ENCODE data around the gene PTPRG. TPM values are rescaled to one million over a fixed set of nuclear protein-coding genes. Genes with fewer than 3 reads are reported as not detected.

PTPRG gene
- total RNA-seq, 1 experiment from 2014 or later: 69.3 TPM

DNA sequence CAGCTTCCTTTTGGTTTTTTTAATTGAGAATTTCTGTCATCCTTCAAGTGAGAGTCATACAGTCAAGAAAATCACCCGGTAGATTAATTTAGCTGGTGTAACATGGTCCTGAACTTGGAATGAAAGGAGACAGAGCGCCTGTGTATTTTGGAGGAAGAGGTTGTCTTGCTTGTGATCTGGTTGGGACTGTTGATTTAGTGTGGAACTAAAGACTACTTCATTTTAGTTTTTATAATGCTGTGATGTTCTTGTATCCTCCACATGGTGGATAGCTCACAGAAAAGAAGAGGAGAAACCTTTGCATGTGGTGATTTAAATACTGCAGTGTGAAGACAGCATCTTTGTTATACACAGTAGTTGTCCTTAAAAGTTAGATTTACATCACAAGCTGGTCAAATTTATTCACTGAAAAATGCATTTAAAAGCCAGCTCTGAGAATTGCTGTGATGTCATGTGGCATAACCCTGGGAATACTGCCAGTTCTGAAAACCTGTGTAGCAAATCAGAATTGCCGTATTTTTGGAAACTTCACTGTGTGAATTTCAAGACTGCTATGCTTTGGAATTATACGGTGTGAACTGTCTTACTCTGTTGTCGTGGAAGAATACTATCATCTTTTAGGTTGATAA, 268.5 kb downstream of the PTPRG start:
- Mint-ChIP-seq H3K27ac (peak overlapping the region; percentile 10 to 69 (median 26); a peak in 5 of 7 replicates), H3K27me3 (ENCODE audit: low read depth) (no peaks in the 10 kb centered on the region), H3K4me1 (peaks cover 35 to 41% of the 10 kb centered on the region in 2 experiments), H3K4me3 (peak overlapping the region in 1 of 2 experiments; percentile 13; a peak in 1 of 5 replicates), H3K9me3 (no peaks in the 10 kb centered on the region), H3K36me3 (ENCODE audit: insufficient read depth in 1 of 3, low read depth in 3 of 3) (peaks cover 0 to 2% (median 0%) of the 10 kb centered on the region in 3 experiments; a peak in 1 of 7 replicates)
- H4K5ac ChIP-seq (ENCODE audit: insufficient read length, low read depth, low read length): no peak overlapping the region
- H3K56ac ChIP-seq (ENCODE audit: insufficient read length, low read depth, low read length): no peak overlapping the region
- H3K4me1 ChIP-seq (ENCODE audit: insufficient read depth, low read length): peaks cover 16% of the 10 kb centered on the region; the same call in 1 of the 2 replicates
- no peak overlapping the region for H3K4ac ChIP-seq (ENCODE audit: low read depth, low read length)
- H3K23me2 ChIP-seq (ENCODE audit: insufficient read length, low read depth, low read length, poor library complexity, severe bottlenecking): no peaks in the 10 kb centered on the region
- no peak overlapping the region for H2BK15ac ChIP-seq (ENCODE audit: low read depth, low read length)
- H4K91ac ChIP-seq (ENCODE audit: insufficient read length, low read depth, low read length): no peak overlapping the region
- no peak overlapping the region for H3K14ac ChIP-seq (ENCODE audit: insufficient read depth, low read length)
- H3K9me3 ChIP-seq (ENCODE audit: control insufficient read depth, low read depth, low read length): no peaks in the 10 kb centered on the region
- no peak overlapping the region for H2AFZ ChIP-seq (ENCODE audit: low read length)
- H2BK12ac ChIP-seq (ENCODE audit: insufficient read length, low read depth, low read length): no peak overlapping the region
- no peak for DNase-seq
- peaks cover 35% of the 10 kb centered on the region; the same call in 1 of the 2 replicates for H3K79me2 ChIP-seq (ENCODE audit: insufficient read depth, low read length)
- H3K9ac ChIP-seq (ENCODE audit: extremely low read depth, insufficient read length, low read length): no peak overlapping the region
- TF ChIP-seq, protein P1, sequence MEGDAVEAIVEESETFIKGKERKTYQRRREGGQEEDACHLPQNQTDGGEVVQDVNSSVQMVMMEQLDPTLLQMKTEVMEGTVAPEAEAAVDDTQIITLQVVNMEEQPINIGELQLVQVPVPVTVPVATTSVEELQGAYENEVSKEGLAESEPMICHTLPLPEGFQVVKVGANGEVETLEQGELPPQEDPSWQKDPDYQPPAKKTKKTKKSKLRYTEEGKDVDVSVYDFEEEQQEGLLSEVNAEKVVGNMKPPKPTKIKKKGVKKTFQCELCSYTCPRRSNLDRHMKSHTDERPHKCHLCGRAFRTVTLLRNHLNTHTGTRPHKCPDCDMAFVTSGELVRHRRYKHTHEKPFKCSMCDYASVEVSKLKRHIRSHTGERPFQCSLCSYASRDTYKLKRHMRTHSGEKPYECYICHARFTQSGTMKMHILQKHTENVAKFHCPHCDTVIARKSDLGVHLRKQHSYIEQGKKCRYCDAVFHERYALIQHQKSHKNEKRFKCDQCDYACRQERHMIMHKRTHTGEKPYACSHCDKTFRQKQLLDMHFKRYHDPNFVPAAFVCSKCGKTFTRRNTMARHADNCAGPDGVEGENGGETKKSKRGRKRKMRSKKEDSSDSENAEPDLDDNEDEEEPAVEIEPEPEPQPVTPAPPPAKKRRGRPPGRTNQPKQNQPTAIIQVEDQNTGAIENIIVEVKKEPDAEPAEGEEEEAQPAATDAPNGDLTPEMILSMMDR (conservative IDR thresholded peaks at IDR 0.05): no peak
- no peaks in the 10 kb centered on the region for H4K20me1 ChIP-seq (ENCODE audit: control insufficient read depth, insufficient read depth, insufficient read length)
- WGBS (ENCODE audit: extremely low coverage, insufficient read length, low lambda C conversion rate): no CpG with 5 or more reads among the region's 5 CpGs
- H2AK5ac ChIP-seq (ENCODE audit: insufficient read length, low read length): no peak overlapping the region
- peaks cover 3% of the 10 kb centered on the region for H3K79me1 ChIP-seq (ENCODE audit: insufficient read depth, low read depth, low read length, poor library complexity, severe bottlenecking)
- H2BK20ac ChIP-seq (ENCODE audit: low read depth, low read length, poor library complexity, severe bottlenecking): no peak overlapping the region
- H3K23ac ChIP-seq (ENCODE audit: insufficient read length, low read depth, low read length): no peak overlapping the region
- no peak overlapping the region for H4K8ac ChIP-seq (replicated peaks; ENCODE audit: insufficient read length, low read depth, low read length)
- no peak overlapping the region for H2BK120ac ChIP-seq (ENCODE audit: low read depth, low read length, poor library complexity, severe bottlenecking)
- no peak overlapping the region for H3K27ac ChIP-seq (ENCODE audit: insufficient read length, low read depth, low read length)
- no peak overlapping the region for H2BK5ac ChIP-seq (ENCODE audit: insufficient read length, low read length)
- peak overlapping the region; percentile 14 for H3K4me2 ChIP-seq (ENCODE audit: insufficient read depth, insufficient read length, low read length)
- no peak overlapping the region for H3T11ph ChIP-seq (ENCODE audit: low read length)
- no peaks in the 10 kb centered on the region for H3K27me3 ChIP-seq (ENCODE audit: insufficient read depth, low read length)
- no peak overlapping the region for H3K18ac ChIP-seq (ENCODE audit: insufficient read length, low read depth, low read length)
